Measurements from ENCODE around the gene LSMEM2.
"Not testable (repeated sequence)": the region's sequence is repeated elsewhere in the genome, so short reads cannot be mapped to it uniquely, and the experiment has no call there.

LSMEM2 gene

GRCh38 chr3:50272911-50273688, 5.8 kb upstream of the LSMEM2 start:
- intact Hi-C loops (cut with DNase I), result loop anchor here (2.0 to 10.0 kb wide), 3 partner anchors 46 to 158 kb away; partner anchors contain the start of genes HYAL2 and TUSC2
- DNase-seq, result peak; percentile 77 to 97 (median 90)

- peak in 1 of 42 donors; percentile 17 for DNase-seq
- intact Hi-C loops (cut with DNase I), result loop anchor here (2.0 to 10.0 kb wide), 3 partner anchors 47 to 159 kb away; partner anchors contain the start of genes HYAL2 and TUSC2
These were observed 5.2 kb upstream of the LSMEM2 start for GRCh38 chr3:50273689-50274065.

- peak in 34 of 42 donors; percentile 42 to 85 (median 67) for DNase-seq
These were observed 4.3 kb upstream of the LSMEM2 start for GRCh38 chr3:50274371-50275104.

GRCh38 chr3:50275141-50275995, 3.5 kb upstream of the LSMEM2 start:
- intact Hi-C loops (cut with DNase I), result loop anchor here (5.0 to 10.0 kb wide), 3 partner anchors 49 to 161 kb away; partner anchors contain the start of genes GNAT1, HYAL2 and TUSC2
- DNase-seq, result peak in 2 of 42 donors; percentile 14 to 17

More at GRCh38 chr3:50274371-50275104, 4.3 kb upstream of the LSMEM2 start:
- intact Hi-C loops (cut with DNase I), result loop anchor here (5.0 to 10.0 kb wide), 3 partner anchors 50 to 160 kb away; partner anchors contain the start of genes GNAT1, HYAL2 and TUSC2

GRCh38 chr3:50275996-50276761, 2.7 kb upstream of the LSMEM2 start:
- intact Hi-C loops (cut with DNase I), result loop anchor here (5.0 to 10.0 kb wide), 3 partner anchors 49 to 161 kb away; partner anchors contain the start of genes GNAT1, HYAL2 and TUSC2
- peak in 2 of 42 donors; percentile 13 to 19 for DNase-seq

GRCh38 chr3:50276762-50277101, 2.2 kb upstream of the LSMEM2 start:
- peak in 1 of 42 donors; percentile 14 for DNase-seq
- intact Hi-C loops (cut with DNase I), result loop anchor here (5.0 to 10.0 kb wide), 3 partner anchors 48 to 162 kb away; partner anchors contain the start of genes GNAT1, HYAL2 and TUSC2

GRCh38 chr3:50278123-50278879, 586 bp upstream of the LSMEM2 start:
- intact Hi-C loops (cut with DNase I), result loop anchor here (5.0 to 10.0 kb wide), 3 partner anchors 46 to 164 kb away; partner anchors contain the start of genes GNAT1, HYAL2 and TUSC2
- DNase-seq, result peak in 12 of 42 donors; percentile 28 to 80 (median 60)

- intact Hi-C loops (cut with DNase I), result loop anchor here (5.0 to 10.0 kb wide), 3 partner anchors 45 to 165 kb away; partner anchors contain the start of genes GNAT1, HYAL2 and TUSC2
- no peak for DNase-seq
These were observed 549 bp downstream of the LSMEM2 start for GRCh38 chr3:50279255-50280016.

GRCh38 chr3:50284121-50284520, 5.2 kb downstream of the LSMEM2 start:
- intact Hi-C loops (cut with DNase I); DNase-seq: not testable (repeated sequence)

GRCh38 chr3:50286322-50287227, 7.7 kb downstream of the LSMEM2 start:
- peak in 1 of 42 donors; percentile 12 for DNase-seq
- intact Hi-C loops (cut with DNase I), result no loop called here

- DNase-seq, result no peak
- intact Hi-C loops (cut with DNase I), result no loop called here
These were observed 8.4 kb downstream of the LSMEM2 start for GRCh38 chr3:50287262-50287661.

GRCh38 chr3:50288387-50289007, 9.6 kb downstream of the LSMEM2 start:
- no peak for DNase-seq
- intact Hi-C loops (cut with DNase I), result no loop called here

GRCh38 chr3:50289130-50289529, 10.2 kb downstream of the LSMEM2 start:
- no peak for DNase-seq
- intact Hi-C loops (cut with DNase I), result no loop called here

GRCh38 chr3:50290161-50290641, 11.3 kb downstream of the LSMEM2 start:
- intact Hi-C loops (cut with DNase I), result loop anchor here (5.0 kb wide), 1 partner anchor 37 kb away; the partner anchor contains the start of gene TUSC2
- no peak for DNase-seq

Data from head of caudate nucleus (tissue), 42 donors.